K562 (cell line): ENCODE measurements around the gene THADA. TPM values are rescaled to one million over a fixed set of nuclear protein-coding genes. Genes with fewer than 3 reads are reported as not detected.

Experiments
- ATAC-seq: fragments of 200-7000 bp; cut with Tn5 transposase; 3 replicates; pipeline ENCODE4 v1.9.1; 2020; ENCODE audit warnings: moderate library complexity
- BruUV-seq: library from RNA; stranded (reverse); fragments of 400-500 nt; replicated peaks from 2 replicates; lab custom pipeline; 2021; lab: Mats Ljungman, UMichigan
- CTCF ChIA-PET: fragments of 300-600 bp; formaldehyde crosslinking; extraction: SDS; loops from one replicate; lab custom pipeline; 2021; ENCODE audit warnings: low intra/inter-chr PET ratio; lab: Yijun Ruan, JAX
- POLR2A ChIA-PET: fragments of 300-600, 350-650 bp; sonication (Branson Sonifier 250); formaldehyde crosslinking; extraction: SDS; loops from one replicate; lab custom pipeline; 2021; ENCODE audit warnings: antibody characterized with exemption, inconsistent platforms; lab: Yijun Ruan, JAX
- DNase-seq, 4 experiments: peaks; one replicate each; pipeline versions ENCODE4 v3.0.0 to v3.0.0-alpha.2; 2011 to 2018; ENCODE audit warnings: low spot score in 3 of 4, mixed read lengths in 3 of 4; ENCODE audit errors: extremely low read depth in 1 of 4
- FAIRE-seq: peaks from 2 replicates; lab custom pipeline; 2011; peaks lifted over from hg19 to GRCh38; lab: Jason Lieb, UNC
- H2AFZ ChIP-seq: 2 replicates; pipeline ENCODE4 v1.6.0; 2011; ENCODE audit warnings: low read depth, low read length, control low read depth, inconsistent platforms
- H3K27ac ChIP-seq: fragments of 200-600 bp; 3 replicates; pipeline ENCODE4 v1.8.0; 2011; ENCODE audit warnings: low read depth, mild to moderate bottlenecking, control low read depth, inconsistent platforms, low read length, moderate library complexity, mixed read lengths; ENCODE audit errors: extremely low read depth
- H3K27me3 ChIP-seq, 2 experiments: fragments of 300-600 bp in 1 of 2; 2 replicates in 1 of 2; 3 replicates in 1 of 2; pipeline versions ENCODE4 v1.6.0 to v1.8.0; 2011; ENCODE audit warnings: inconsistent platforms in 2 of 2, low read length in 2 of 2, mild to moderate bottlenecking in 1 of 2, mixed read lengths in 1 of 2, moderate library complexity in 1 of 2; ENCODE audit not compliant: control insufficient read depth in 2 of 2, insufficient read depth in 2 of 2
- H3K36me3 ChIP-seq: fragments of 300-600 bp; 3 replicates; pipeline ENCODE4 v1.8.0; 2011; ENCODE audit warnings: mild to moderate bottlenecking, low read length, inconsistent platforms; ENCODE audit not compliant: control insufficient read depth, insufficient read depth
- H3K4me1 ChIP-seq, 2 experiments: fragments of 200-600 bp in 1 of 2; replicated peaks in 1 of 2; 2 replicates in 1 of 2; 3 replicates in 1 of 2; pipeline versions ENCODE4 v1.5.1 to v1.8.0; 2011; ENCODE audit warnings: inconsistent platforms in 2 of 2, low read length in 2 of 2, mild to moderate bottlenecking in 1 of 2, mixed read lengths in 1 of 2, moderate library complexity in 1 of 2; ENCODE audit not compliant: control insufficient read depth in 2 of 2, insufficient read depth in 2 of 2
- H3K4me2 ChIP-seq: 2 replicates; pipeline ENCODE4 v1.6.1; 2011; ENCODE audit warnings: low read length, control low read depth, inconsistent platforms, mixed read lengths; ENCODE audit not compliant: insufficient read depth
- H3K4me3 ChIP-seq: fragments of 200-600 bp; sonication (generic), shearing (Covaris generic); 2 replicates; pipeline ENCODE4 v1.5.1; 2016; ENCODE audit warnings: control low read depth, inconsistent platforms
- H3K79me2 ChIP-seq: fragments of 200-600 bp; 3 replicates; pipeline ENCODE4 v1.8.0; 2011; ENCODE audit warnings: low read length, inconsistent platforms; ENCODE audit not compliant: control insufficient read depth, insufficient read depth
- H3K9ac ChIP-seq, 2 experiments: 2 replicates each; pipeline versions ENCODE4 v1.6.0 to v1.6.1; 2011; ENCODE audit warnings: low read depth in 2 of 2, low read length in 2 of 2, control low read depth in 1 of 2, inconsistent platforms in 1 of 2, mild to moderate bottlenecking in 1 of 2, mixed read lengths in 1 of 2; ENCODE audit not compliant: insufficient read depth in 1 of 2
- H3K9me1 ChIP-seq: one replicate; pipeline ENCODE4 v1.6.0; 2011; ENCODE audit warnings: inconsistent platforms, mild to moderate bottlenecking, low read length, moderate library complexity; ENCODE audit not compliant: control insufficient read depth, insufficient read depth
- H3K9me3 ChIP-seq: replicated peaks from 2 replicates; pipeline ENCODE4 v1.5.1; 2011; ENCODE audit warnings: low read depth, low read length, inconsistent platforms; ENCODE audit not compliant: control insufficient read depth, insufficient read depth
- H4K20me1 ChIP-seq: replicated peaks from 2 replicates; pipeline ENCODE4 v1.6.1; 2011; ENCODE audit warnings: low read length, inconsistent platforms, mixed read lengths; ENCODE audit not compliant: control insufficient read depth, insufficient read depth
- BCOR ChIP-seq: fragments of 450-650 bp; IDR thresholded peaks from 2 replicates; pipeline ENCODE4 v1.6.1; 2016
- BMI1 ChIP-seq: fragments of 150-350 bp; IDR thresholded peaks from 2 replicates; pipeline ENCODE4 v1.6.1; 2014; ENCODE audit warnings: low read length
- KDM1A ChIP-seq, 2 experiments: fragments of 450-650 bp; IDR thresholded peaks; 2 replicates each; pipeline ENCODE4 v1.6.1; 2016; ENCODE audit warnings: mild to moderate bottlenecking in 2 of 2
- RBM25 ChIP-seq: fragments of 200-400 bp; formaldehyde crosslinking; IDR thresholded peaks from 2 replicates; pipeline ENCODE4 v1.6.1; 2018; ENCODE audit warnings: low read length, low read depth, moderate library complexity; ENCODE audit not compliant: severe bottlenecking
- TFAP4 ChIP-seq: sonication (generic); formaldehyde crosslinking; IDR thresholded peaks from 2 replicates; pipeline ENCODE4 v1.8.0; 2022; ENCODE audit warnings: missing genetic modification reagents, mild to moderate bottlenecking, moderate library complexity, borderline replicate concordance
- ZNF12 ChIP-seq: sonication (generic); formaldehyde crosslinking; IDR thresholded peaks from 2 replicates; pipeline ENCODE4 v1.4.0; 2020; ENCODE audit warnings: mild to moderate bottlenecking, missing genetic modification reagents
- ZNF146 ChIP-seq: IDR thresholded peaks from one replicate; pipeline ENCODE4 v1.6.1; 2018; ENCODE audit warnings: missing compliant biosample characterization; ENCODE audit not compliant: unreplicated experiment
- WGBS: fragments of 100-300 bp; shearing (Covaris generic); methylation state at CpG from one replicate; pipeline ENCODE4 v1.1.6; 2016; ENCODE audit warnings: low coverage, mixed read lengths; ENCODE audit not compliant: insufficient coverage; ENCODE audit errors: missing lambda C conversion rate; 5-methylcytosine and 5-hydroxymethylcytosine counted together
- in situ Hi-C: fragments of 300-500 bp; cut with MboI; formaldehyde crosslinking; loops from 4 replicates; pipeline ENCODE4 v1.15.0; 2018; ENCODE audit warnings: inconsistent platforms, mixed read lengths
- intact Hi-C: fragments of 100-400 bp; cut with micrococcal nuclease; formaldehyde crosslinking; loops from 2 replicates; pipeline ENCODE4 v1.14.2; 2022
- polyA plus RNA-seq, 8 experiments: library from polyadenylated mRNA; depleted of rRNA in 4 of 8; stranded (reverse) in 5 of 8; unstranded in 3 of 8; fragments of >200 nt; fragmentation: Nextera tagmentation in 2 of 8; fragmentation: Illumina TruSeq in 1 of 8; extraction: Ambion mirVana in 2 of 8; extraction: Trizol in 1 of 8; gene quantifications; 2 replicates each; pipeline versions ENCODE4 v1.2.1 to v1.2.3, GENCODE V29; 2011 to 2014; ENCODE audit warnings: inconsistent platforms in 1 of 8, missing spikeins in 1 of 8
- total RNA-seq, 7 experiments: library from RNA; depleted of rRNA in 6 of 7; stranded (reverse); fragments of >200 nt in 6 of 7; fragmentation: Illumina TruSeq in 2 of 7; extraction: Trizol in 2 of 7; gene quantifications; 2 replicates each; pipeline versions ENCODE4 v1.2.1 to v1.2.3, GENCODE V29; 2011 to 2021; ENCODE audit warnings: low replicate concordance in 1 of 7

THADA gene
- total and polyA plus RNA-seq, 9 of the 15 experiments (the other 6 are each of a cell fraction or from before 2014, with no cell fraction given): 17.8 to 34.7 (median 31.9) TPM

- TF ChIP-seq BCOR: peak; percentile 14; the same call in 1 of the 2 replicates
- no peak for TF ChIP-seq ZNF12 (CRISPR knock-in tag)
- peak; percentile 64 for TF ChIP-seq ZNF146 (CRISPR knock-in tag)
- TF ChIP-seq TFAP4 (CRISPR knock-in tag): peak; percentile 21; the same call in 1 of the 2 replicates
- TF ChIP-seq BMI1: no peak
- TF ChIP-seq KDM1A (IDR thresholded peaks at IDR 0.05): 0 out of 4 replicates have a peak, but pooled peaks of 1 of the 2 experiments have one; percentile 10
- TF ChIP-seq RBM25: peak; percentile 63
- no peak for FAIRE-seq
- H3K9me1 ChIP-seq: no peaks in the 10 kb centered on the region
- H4K20me1 ChIP-seq: no peaks in the 10 kb centered on the region
- CTCF ChIA-PET: no interaction called here
- intact Hi-C loops: no loop called here
- H3K4me2 ChIP-seq: no peak overlapping the region
- peak overlapping the region; percentile 86; the same call in 1 of the 3 replicates for H3K27ac ChIP-seq
- no peak for ATAC-seq
- H3K4me3 ChIP-seq: no peak overlapping the region
- no peaks in the 10 kb centered on the region for H3K9me3 ChIP-seq
- no peak for DNase-seq
- H3K4me1 ChIP-seq: peaks cover 27 to 47% of the 10 kb centered on the region in 2 experiments
- in situ Hi-C loops: no loop called here
- BruUV-seq: no TSS peak
- H3K79me2 ChIP-seq: peaks cover 34% of the 10 kb centered on the region
- H3K36me3 ChIP-seq: peaks cover 5% of the 10 kb centered on the region; the same call in 1 of the 3 replicates
- H3K9ac ChIP-seq: peak overlapping the region; percentile 50 to 83; a peak in 2 of 4 replicates
- no peaks in the 10 kb centered on the region for H3K27me3 ChIP-seq
- 71% methylated on average over 10 of the region's 11 CpGs for WGBS
- POLR2A ChIA-PET: interaction anchor here (0.5 to 1.8 kb wide), 5 partner anchors 8 to 43 kb away, joined by 3 to 9 read pairs (median 4); partner anchors contain the start of gene ZFP36L2
- peak overlapping the region; percentile 91; the same call in 1 of the 2 replicates for H2AFZ ChIP-seq
These were observed 378.3 kb downstream of the THADA start for GRCh38 chr2:43217228-43218154.
